HEK293T (cell line): ENCODE data around the gene SKIC2.

ENCODE experiments used
- BHLHE40 ChIP-seq: fragments of 450-650 bp; IDR thresholded peaks from 2 replicates; pipeline ENCODE4 v1.6.1; 2016; ENCODE audit warnings: mild to moderate bottlenecking, moderate library complexity, borderline replicate concordance
- FOXA1 ChIP-seq: fragments of 450-650 bp; IDR thresholded peaks from 2 replicates; pipeline ENCODE4 v1.6.1; 2016; ENCODE audit warnings: mild to moderate bottlenecking
- FOXM1 ChIP-seq: fragments of 450-650 bp; IDR thresholded peaks from 2 replicates; pipeline ENCODE4 v1.6.1; 2017; ENCODE audit warnings: mild to moderate bottlenecking, borderline replicate concordance

- no peak for TF ChIP-seq FOXA1
- TF ChIP-seq BHLHE40: no peak
- no peak for TF ChIP-seq FOXM1
These were observed 18.9 kb downstream of the SKIC2 start for GRCh38 chr6:31977816-31978431.
